Smooth muscle cell (in vitro differentiated cells): ENCODE results near the gene DLGAP1. TPM values are rescaled to one million over a fixed set of nuclear protein-coding genes. Genes with fewer than 3 reads are reported as not detected.

ENCODE experiments used
- DNase-seq: peaks from one replicate; lab custom pipeline; 2025; ENCODE audit not compliant: unreplicated experiment; lab: John Stamatoyannopoulos, UW
- H2AFZ ChIP-seq: fragments of 200-600 bp; sonication (generic); 2 replicates; pipeline ENCODE4 v1.6.0; 2016; ENCODE audit warnings: antibody characterized with exemption, low read depth, mild to moderate bottlenecking
- H3F3A ChIP-seq: fragments of 200-600 bp; sonication (generic); 2 replicates; pipeline ENCODE4 v1.6.0; 2017; ENCODE audit warnings: antibody characterized with exemption, low read depth
- H3K27ac ChIP-seq: fragments of 200-600 bp; sonication (generic); 2 replicates; pipeline ENCODE4 v1.5.1; 2016; ENCODE audit warnings: low read depth, mild to moderate bottlenecking
- H3K27me3 ChIP-seq: fragments of 200-600 bp; sonication (generic); 2 replicates; pipeline ENCODE4 v1.6.1; 2016; ENCODE audit warnings: low read depth, mild to moderate bottlenecking
- H3K36me3 ChIP-seq: fragments of 200-600 bp; sonication (generic); 2 replicates; pipeline ENCODE4 v1.5.1; 2016; ENCODE audit warnings: low read depth
- H3K4me1 ChIP-seq: fragments of 200-600 bp; sonication (generic); 2 replicates; pipeline ENCODE4 v1.5.1; 2016; ENCODE audit warnings: low read depth
- H3K4me2 ChIP-seq: fragments of 200-600 bp; sonication (generic); 2 replicates; pipeline ENCODE4 v1.6.0; 2016; ENCODE audit warnings: mild to moderate bottlenecking
- H3K4me3 ChIP-seq: fragments of 200-600 bp; sonication (generic); 2 replicates; pipeline ENCODE4 v1.5.1; 2016; ENCODE audit warnings: mild to moderate bottlenecking
- H3K79me2 ChIP-seq: fragments of 200-600 bp; sonication (generic); 2 replicates; pipeline ENCODE4 v1.6.0; 2016; ENCODE audit warnings: low read depth, mild to moderate bottlenecking
- H3K9ac ChIP-seq: fragments of 200-600 bp; sonication (generic); 2 replicates; pipeline ENCODE4 v1.6.0; 2016; ENCODE audit warnings: low read depth
- H3K9me3 ChIP-seq: fragments of 200-600 bp; sonication (generic); replicated peaks from 2 replicates; pipeline ENCODE4 v1.5.1; 2016; ENCODE audit warnings: low read depth
- H4K20me1 ChIP-seq: fragments of 200-600 bp; sonication (generic); 2 replicates; pipeline ENCODE4 v1.6.0; 2016; ENCODE audit warnings: low read depth
- CTCF ChIP-seq: fragments of 200-600 bp; sonication (generic); IDR thresholded peaks from 2 replicates; pipeline ENCODE4 v1.5.1; 2017; ENCODE audit warnings: borderline replicate concordance, mild to moderate bottlenecking, antibody characterized with exemption; ENCODE audit not compliant: insufficient read depth, poor library complexity, severe bottlenecking
- WGBS: methylation state at CpG from one replicate; pipeline ENCODE4 v1.1.7; 2016; ENCODE audit warnings: low lambda C conversion rate; 5-methylcytosine and 5-hydroxymethylcytosine counted together
- polyA plus RNA-seq: library from polyadenylated mRNA; unstranded; fragments of >200 nt; fragmentation: Nextera tagmentation; extraction: Ambion mirVana; gene quantifications from 2 replicates; pipeline ENCODE4 v1.2.1, GENCODE V29; 2016
- total RNA-seq: library from RNA; depleted of rRNA; stranded (reverse); fragments of >200 nt; gene quantifications from 2 replicates; pipeline ENCODE4 v1.2.3, GENCODE V29; 2014

Gene DLGAP1
- total and polyA plus RNA-seq, 2 experiments from 2014 or later, result 2.6 to 11.3 TPM

GRCh38 chr18:4400911-4401310 lies 54.2 kb downstream of the DLGAP1 start:
- no peak for TF ChIP-seq CTCF
- peaks cover 11% of the 10 kb centered on the region for H4K20me1 ChIP-seq
- no peaks in the 10 kb centered on the region for H3K79me2 ChIP-seq
- no peaks in the 10 kb centered on the region for H3K27me3 ChIP-seq
- no peak overlapping the region for H3K4me2 ChIP-seq
- no peak overlapping the region for H3K4me3 ChIP-seq
- no peak overlapping the region for H2AFZ ChIP-seq
- H3K9me3 ChIP-seq, result no peaks in the 10 kb centered on the region
- no peaks in the 10 kb centered on the region for H3F3A ChIP-seq
- H3K4me1 ChIP-seq, result no peaks in the 10 kb centered on the region
- no peak for DNase-seq
- H3K27ac ChIP-seq, result no peak overlapping the region
- H3K36me3 ChIP-seq, result no peaks in the 10 kb centered on the region
- H3K9ac ChIP-seq, result no peak overlapping the region
- WGBS, result 69% methylated on average over 1 of the region's 1 CpG

- Histone ChIP-seq H3K36me3 (no peaks in the 10 kb centered on the region), H3K4me1 (no peaks in the 10 kb centered on the region), H4K20me1 (peaks cover 11% of the 10 kb centered on the region), H3K9me3 (no peaks in the 10 kb centered on the region), H3K27ac (no peak overlapping the region), H3K27me3 (no peaks in the 10 kb centered on the region), H3K4me2 (no peak overlapping the region), H2AFZ (no peak overlapping the region), H3K79me2 (no peaks in the 10 kb centered on the region), H3K9ac (no peak overlapping the region), H3F3A (no peaks in the 10 kb centered on the region), H3K4me3 (no peak overlapping the region)
- DNase-seq, result no peak
- 63% methylated on average over 5 of the region's 5 CpGs for WGBS
- no peak for TF ChIP-seq CTCF
Measured at GRCh38 chr18:4399929-4400328, 55.2 kb downstream of the DLGAP1 start.

GRCh38 chr18:4394700-4395099 lies 60.4 kb downstream of the DLGAP1 start:
- DNase-seq, result no peak
- no peaks in the 10 kb centered on the region for H3F3A ChIP-seq
- H3K79me2 ChIP-seq, result no peaks in the 10 kb centered on the region
- H4K20me1 ChIP-seq, result no peaks in the 10 kb centered on the region
- H3K4me1 ChIP-seq, result no peaks in the 10 kb centered on the region
- no peak overlapping the region for H3K27ac ChIP-seq
- H2AFZ ChIP-seq, result no peak overlapping the region
- no peak for TF ChIP-seq CTCF
- H3K4me2 ChIP-seq, result no peak overlapping the region
- no peaks in the 10 kb centered on the region for H3K27me3 ChIP-seq
- no peaks in the 10 kb centered on the region for H3K9me3 ChIP-seq
- H3K4me3 ChIP-seq, result no peak overlapping the region
- 96% methylated on average over 4 of the region's 4 CpGs for WGBS
- H3K9ac ChIP-seq, result no peak overlapping the region
- no peaks in the 10 kb centered on the region for H3K36me3 ChIP-seq

- H4K20me1 ChIP-seq, result no peaks in the 10 kb centered on the region
- H3K27me3 ChIP-seq, result no peaks in the 10 kb centered on the region
- H3K4me2 ChIP-seq, result no peak overlapping the region
- DNase-seq, result no peak
- H3K79me2 ChIP-seq, result no peaks in the 10 kb centered on the region
- H3K4me3 ChIP-seq, result no peak overlapping the region
- no peaks in the 10 kb centered on the region for H3K36me3 ChIP-seq
- no peaks in the 10 kb centered on the region for H3K4me1 ChIP-seq
- TF ChIP-seq CTCF, result no peak
- WGBS, result 88% methylated on average over 6 of the region's 6 CpGs
- H2AFZ ChIP-seq, result no peak overlapping the region
- H3K9ac ChIP-seq, result no peak overlapping the region
- H3K9me3 ChIP-seq, result no peaks in the 10 kb centered on the region
- no peak overlapping the region for H3K27ac ChIP-seq
- H3F3A ChIP-seq, result no peaks in the 10 kb centered on the region
Measured at GRCh38 chr18:4391859-4392258, 63.2 kb downstream of the DLGAP1 start.
